GM12801 (cell line): ENCODE data around the gene AKNA.

Experiments used
- CTCF ChIP-seq: IDR thresholded peaks from one replicate; pipeline ENCODE4 v1.5.1; 2011; ENCODE audit warnings: control low read depth; ENCODE audit not compliant: insufficient read length; ENCODE audit errors: extremely low read depth

Gene AKNA

GRCh38 chr9:114284316-114285060, 103.3 kb downstream of the AKNA start:
- TF ChIP-seq CTCF = no peak
